Activated naive CD8-positive, alpha-beta T cell treated with anti-CD3 and anti-CD28 coated beads for 36 hours (primary cell): Measurements from ENCODE around the gene SEL1L2. TPM values are rescaled to one million over a fixed set of nuclear protein-coding genes. Genes with fewer than 3 reads are reported as not detected.
A peak's percentile ranks its signal among the peaks of the same experiment; 100 is the strongest.
"Not testable (repeated sequence)": the region's sequence is repeated elsewhere in the genome, so short reads cannot be mapped to it uniquely, and the experiment has no call there.

Experiments
- DNase-seq: peaks from one replicate; pipeline ENCODE4 v3.0.0; 2021
- H3K27ac Mint-ChIP-seq: one replicate; pipeline ENCODE4 v1.8.0; 2022; ENCODE audit warnings: mild to moderate bottlenecking, moderate library complexity, mixed read lengths
- H3K27me3 Mint-ChIP-seq: one replicate; pipeline ENCODE4 v1.8.0; 2022; ENCODE audit warnings: mild to moderate bottlenecking, mixed read lengths
- H3K36me3 Mint-ChIP-seq: one replicate; pipeline ENCODE4 v1.8.0; 2021; ENCODE audit warnings: mild to moderate bottlenecking, mixed read lengths
- H3K4me1 Mint-ChIP-seq: one replicate; pipeline ENCODE4 v1.8.0; 2021; ENCODE audit warnings: mixed read lengths
- H3K4me3 Mint-ChIP-seq: one replicate; pipeline ENCODE4 v1.8.0; 2022; ENCODE audit warnings: mild to moderate bottlenecking, moderate library complexity, mixed read lengths
- H3K9me3 Mint-ChIP-seq: one replicate; pipeline ENCODE4 v1.8.0; 2022; ENCODE audit warnings: mixed read lengths
- total RNA-seq, 2 experiments: library from RNA; stranded (reverse); gene quantifications; one replicate each; pipeline ENCODE4 v1.2.3, GENCODE V29; 2021

SEL1L2 gene, protein sequence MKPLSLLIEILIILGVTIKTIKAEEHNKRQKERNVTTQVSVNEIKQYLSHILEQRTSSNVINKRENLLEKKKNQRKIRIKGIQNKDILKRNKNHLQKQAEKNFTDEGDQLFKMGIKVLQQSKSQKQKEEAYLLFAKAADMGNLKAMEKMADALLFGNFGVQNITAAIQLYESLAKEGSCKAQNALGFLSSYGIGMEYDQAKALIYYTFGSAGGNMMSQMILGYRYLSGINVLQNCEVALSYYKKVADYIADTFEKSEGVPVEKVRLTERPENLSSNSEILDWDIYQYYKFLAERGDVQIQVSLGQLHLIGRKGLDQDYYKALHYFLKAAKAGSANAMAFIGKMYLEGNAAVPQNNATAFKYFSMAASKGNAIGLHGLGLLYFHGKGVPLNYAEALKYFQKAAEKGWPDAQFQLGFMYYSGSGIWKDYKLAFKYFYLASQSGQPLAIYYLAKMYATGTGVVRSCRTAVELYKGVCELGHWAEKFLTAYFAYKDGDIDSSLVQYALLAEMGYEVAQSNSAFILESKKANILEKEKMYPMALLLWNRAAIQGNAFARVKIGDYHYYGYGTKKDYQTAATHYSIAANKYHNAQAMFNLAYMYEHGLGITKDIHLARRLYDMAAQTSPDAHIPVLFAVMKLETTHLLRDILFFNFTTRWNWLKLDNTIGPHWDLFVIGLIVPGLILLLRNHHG
- not detected for total RNA-seq

DNA sequence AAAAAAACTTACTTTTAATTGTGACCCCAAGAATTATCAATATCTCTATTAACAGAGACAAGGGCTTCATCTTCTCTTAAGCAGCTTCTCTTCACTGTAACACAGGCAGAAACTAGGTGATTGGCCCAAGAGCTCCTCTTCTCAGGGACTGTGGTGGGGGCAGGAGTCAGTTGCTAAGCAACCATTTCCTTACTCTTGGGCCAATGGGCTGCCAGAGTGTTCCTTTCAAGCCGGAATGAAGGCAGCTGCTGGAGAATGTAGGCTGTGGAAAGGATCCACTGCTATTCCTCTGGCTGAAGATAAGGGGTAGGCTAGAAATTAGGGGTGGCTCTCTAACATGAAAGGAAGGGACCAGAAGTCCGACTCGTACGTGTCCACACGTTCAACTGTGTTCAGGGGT, at the start of gene SEL1L2:
Gene SEL1L2, minus strand, starts transcription at position 150 of the 400 bp plus-strand sequence. Its CDS starts 80 bp downstream, at position 70.
- Mint-ChIP-seq H3K27ac (no peak within 1 kb of the TSS), H3K4me3 (no peak within 1 kb of the TSS), H3K36me3 (no peaks in the 10 kb centered on the region), H3K27me3 (peaks cover 25% of the 10 kb centered on the region), H3K9me3 (peaks cover 10% of the 10 kb centered on the region), H3K4me1 (no peaks in the 10 kb centered on the region)
- no peak for DNase-seq

DNA sequence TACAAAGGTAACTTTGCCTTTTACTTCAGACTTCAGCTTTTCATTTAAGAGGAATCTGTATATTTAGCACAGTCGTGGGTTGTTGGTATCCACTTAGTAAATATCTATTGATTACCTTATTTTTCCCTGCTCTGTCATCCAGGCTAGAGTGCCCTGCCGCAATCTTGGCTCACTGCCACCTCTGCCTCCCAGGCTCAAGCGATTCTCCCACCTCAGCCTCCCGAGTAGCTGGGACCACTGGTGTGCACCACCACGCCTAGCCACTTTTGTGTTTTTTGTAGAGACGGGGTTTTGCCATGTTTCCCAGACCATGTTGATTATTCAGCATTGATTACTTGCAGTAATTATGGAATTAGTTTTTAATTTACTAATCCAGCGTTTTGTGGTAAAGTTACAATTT, 46.2 kb upstream of the SEL1L2 start:
- H3K4me1 Mint-ChIP-seq: no peaks in the 10 kb centered on the region
- H3K27me3 Mint-ChIP-seq: no peaks in the 10 kb centered on the region

GRCh38 chr20:14033310-14033709, 42.9 kb upstream of the SEL1L2 start:
- Mint-ChIP-seq H3K9me3 (no peaks in the 10 kb centered on the region), H3K4me3 (no peak overlapping the region), H3K27ac (no peak overlapping the region), H3K36me3 (no peaks in the 10 kb centered on the region), H3K4me1 (no peaks in the 10 kb centered on the region), H3K27me3 (no peaks in the 10 kb centered on the region)
- no peak for DNase-seq

More for the DNA sequence above, 46.2 kb upstream of the SEL1L2 start:
- Mint-ChIP-seq H3K9me3 (no peaks in the 10 kb centered on the region), H3K27ac (no peak overlapping the region), H3K4me3 (no peak overlapping the region), H3K36me3 (no peaks in the 10 kb centered on the region)
- no peak for DNase-seq

DNA sequence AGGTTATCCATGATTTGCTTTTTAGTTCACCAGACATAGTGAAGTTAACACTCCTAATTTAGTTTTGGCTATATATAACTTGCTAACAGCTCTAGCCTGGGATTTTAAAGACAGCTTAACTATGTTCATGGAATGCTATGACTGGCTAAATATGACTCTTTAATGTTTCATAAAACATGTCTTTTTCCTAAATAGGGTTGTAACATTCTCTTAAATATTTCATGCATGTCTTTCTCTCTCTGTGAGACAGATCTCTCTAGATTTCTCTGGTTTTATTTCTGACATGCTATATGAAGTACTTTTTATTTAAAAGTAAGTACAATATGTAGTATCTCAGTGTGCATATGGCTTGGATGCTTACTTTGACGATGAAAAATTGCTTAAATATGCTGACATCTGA, 40.6 kb upstream of the SEL1L2 start:
- no peak for DNase-seq
- no peak overlapping the region for H3K27ac Mint-ChIP-seq
- no peaks in the 10 kb centered on the region for H3K9me3 Mint-ChIP-seq

DNA sequence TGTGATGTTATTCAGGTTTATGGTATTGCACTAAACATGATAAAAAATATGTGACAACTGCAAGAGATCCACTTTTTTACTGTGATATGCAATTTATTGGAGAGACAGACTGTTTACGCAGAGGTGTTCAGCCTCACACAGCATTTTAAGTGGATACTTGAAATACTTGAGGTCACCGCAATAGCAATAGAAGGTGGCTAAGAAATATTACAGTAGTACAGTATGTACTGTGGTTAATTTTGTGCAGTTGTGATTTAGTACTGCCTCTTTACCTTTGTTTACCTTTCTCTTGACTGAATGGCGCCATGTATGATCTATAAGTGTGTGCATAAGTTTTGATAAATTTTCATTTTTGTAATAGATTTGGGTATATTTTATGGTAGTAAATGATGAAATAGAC, 22.3 kb upstream of the SEL1L2 start:
- no peaks in the 10 kb centered on the region for H3K27me3 Mint-ChIP-seq
- no peak overlapping the region for H3K27ac Mint-ChIP-seq
- H3K4me3 Mint-ChIP-seq: no peak overlapping the region
- H3K36me3 Mint-ChIP-seq: no peaks in the 10 kb centered on the region
- no peaks in the 10 kb centered on the region for H3K4me1 Mint-ChIP-seq
- H3K9me3 Mint-ChIP-seq: peaks cover 4% of the 10 kb centered on the region
- no peak for DNase-seq

More for the DNA sequence above, 40.6 kb upstream of the SEL1L2 start:
- no peaks in the 10 kb centered on the region for H3K27me3 Mint-ChIP-seq
- H3K4me1 Mint-ChIP-seq: no peaks in the 10 kb centered on the region
- H3K36me3 Mint-ChIP-seq: no peaks in the 10 kb centered on the region
- no peak overlapping the region for H3K4me3 Mint-ChIP-seq

DNA sequence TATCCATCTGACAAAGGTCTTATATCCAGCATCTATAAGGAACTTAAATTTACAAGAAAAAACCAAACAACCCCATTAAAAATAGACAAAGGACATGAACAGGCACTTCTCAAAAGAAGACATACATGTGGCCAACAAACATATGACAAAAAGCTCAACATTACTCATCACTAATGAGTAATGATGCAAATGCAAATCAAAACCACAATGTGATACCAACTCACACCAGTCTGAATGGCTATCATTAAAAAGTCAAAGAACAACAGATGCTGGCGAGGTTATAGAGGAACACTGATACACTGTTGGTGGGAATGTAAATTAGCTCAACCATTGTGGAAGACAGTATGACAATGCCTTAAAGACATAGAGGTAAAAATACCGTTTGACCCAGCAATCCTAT, 18.8 kb upstream of the SEL1L2 start:
- DNase-seq: no peak
- no peaks in the 10 kb centered on the region for H3K36me3 Mint-ChIP-seq
- no peaks in the 10 kb centered on the region for H3K4me1 Mint-ChIP-seq
- H3K9me3 Mint-ChIP-seq: peaks cover 3% of the 10 kb centered on the region
- H3K27ac Mint-ChIP-seq: no peak overlapping the region
- H3K27me3 Mint-ChIP-seq: no peaks in the 10 kb centered on the region
- no peak overlapping the region for H3K4me3 Mint-ChIP-seq

DNA sequence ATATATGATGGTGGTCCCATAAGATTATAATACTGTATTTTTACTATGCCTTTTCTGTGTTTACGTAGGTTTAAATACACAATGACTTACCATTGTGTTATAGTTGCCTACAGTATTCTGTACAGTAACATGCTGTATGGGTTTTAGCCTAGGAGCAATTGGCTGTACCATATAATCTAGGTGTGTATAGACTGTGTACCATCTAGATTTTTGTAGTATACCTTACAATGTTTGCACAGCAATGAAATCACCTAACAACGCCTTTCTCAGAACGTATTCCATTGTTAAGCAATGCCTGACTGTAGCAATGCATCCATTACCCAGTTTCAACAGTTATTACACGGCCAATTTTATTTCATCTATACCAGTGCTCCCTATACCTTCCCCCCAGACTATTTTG, 15.6 kb upstream of the SEL1L2 start:
- no peak overlapping the region for H3K27ac Mint-ChIP-seq
- DNase-seq: no peak
- no peaks in the 10 kb centered on the region for H3K36me3 Mint-ChIP-seq
- H3K4me1 Mint-ChIP-seq: no peaks in the 10 kb centered on the region
- H3K27me3 Mint-ChIP-seq: no peaks in the 10 kb centered on the region
- no peaks in the 10 kb centered on the region for H3K9me3 Mint-ChIP-seq
- H3K4me3 Mint-ChIP-seq: no peak overlapping the region

GRCh38 chr20:14000917-14001316, 10.5 kb upstream of the SEL1L2 start:
- Mint-ChIP-seq H3K4me3 (no peak overlapping the region), H3K27ac (no peak overlapping the region), H3K27me3 (peaks cover 27% of the 10 kb centered on the region), H3K36me3 (no peaks in the 10 kb centered on the region), H3K4me1 (peaks cover 2% of the 10 kb centered on the region), H3K9me3 (no peaks in the 10 kb centered on the region)
- no peak for DNase-seq

DNA sequence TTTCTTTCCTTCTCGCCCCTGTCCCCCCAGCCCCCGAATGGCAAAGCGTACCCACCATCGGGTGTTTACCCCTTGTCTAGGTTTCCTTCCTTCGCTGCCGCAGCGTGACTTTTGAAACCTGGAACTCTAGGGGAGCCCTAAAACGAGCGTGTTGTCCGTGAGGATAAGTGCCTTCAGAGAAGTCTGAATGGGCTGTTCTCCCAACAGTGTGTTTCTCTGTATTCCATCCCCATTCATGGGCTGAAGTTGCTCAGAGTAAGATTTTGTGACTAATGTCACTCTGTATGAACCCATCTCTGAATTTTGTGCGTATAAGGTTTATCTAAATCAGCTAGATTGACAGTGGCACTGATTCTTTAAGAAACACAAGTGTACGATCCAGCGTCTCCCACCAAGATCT, 5.9 kb upstream of the SEL1L2 start:
- Mint-ChIP-seq H3K9me3 (peaks cover 7% of the 10 kb centered on the region), H3K4me3 (peak overlapping the region; percentile 59), H3K4me1 (peaks cover 2% of the 10 kb centered on the region)

DNA sequence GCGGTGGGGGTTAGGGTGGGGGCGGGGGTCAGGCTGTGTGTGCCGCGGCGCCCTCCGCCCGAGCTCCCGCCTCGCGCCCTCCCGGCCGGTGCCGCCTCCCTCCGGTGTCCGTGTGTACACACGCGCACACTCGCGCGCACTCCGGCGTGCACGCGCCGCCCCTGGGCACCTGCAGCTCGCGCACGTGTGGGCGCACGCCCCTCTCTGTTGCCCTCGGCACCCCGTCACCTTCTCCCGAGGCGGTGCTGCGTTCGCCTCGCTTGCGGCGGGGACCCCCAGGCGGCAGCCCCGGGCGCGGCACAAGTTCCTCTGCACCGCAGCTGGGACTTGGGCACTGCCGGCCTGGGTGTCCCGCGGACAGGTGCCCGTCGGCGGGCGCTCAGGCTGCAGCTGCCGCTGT, 5.4 kb upstream of the SEL1L2 start:
- DNase-seq: peak; percentile 7
- no peak overlapping the region for H3K4me3 Mint-ChIP-seq

More for the DNA sequence above, 5.9 kb upstream of the SEL1L2 start:
- DNase-seq: no peak
- H3K27ac Mint-ChIP-seq: no peak overlapping the region
- peaks cover 49% of the 10 kb centered on the region for H3K27me3 Mint-ChIP-seq
- no peaks in the 10 kb centered on the region for H3K36me3 Mint-ChIP-seq

DNA sequence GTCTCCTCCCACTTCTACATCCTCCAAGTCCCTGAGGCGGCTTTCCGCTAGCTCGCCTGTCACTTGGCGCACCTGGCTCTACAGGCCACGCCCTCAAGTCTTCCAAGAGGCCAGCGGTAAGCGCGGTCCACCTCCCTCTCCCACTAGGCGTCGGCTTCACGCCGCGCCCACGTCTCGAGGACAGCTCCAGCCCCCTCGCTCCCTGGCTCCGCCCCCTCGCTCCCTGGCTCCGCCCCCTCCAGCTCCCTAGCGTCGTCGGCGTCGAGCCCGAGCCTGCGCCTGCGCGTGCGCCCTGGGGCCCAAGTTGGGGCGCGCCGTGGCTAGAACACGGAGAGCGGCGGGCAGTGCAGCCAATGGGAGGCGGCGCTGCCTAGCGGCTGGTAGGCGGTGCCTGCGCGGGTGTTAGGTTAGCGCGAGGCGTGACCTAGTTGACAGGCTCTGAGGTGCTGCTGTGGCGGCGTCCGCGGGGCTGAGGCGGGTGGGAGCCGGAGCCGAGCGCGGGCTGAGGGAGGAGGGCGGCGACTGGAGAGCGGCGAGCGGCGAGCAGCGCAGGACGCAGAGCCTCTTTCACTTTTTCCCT, 4.8 kb upstream of the SEL1L2 start, which contains the start of gene MACROD2:
Gene MACROD2, plus strand, starts transcription at position 431 of the 580 bp plus-strand sequence.
- H3K27ac Mint-ChIP-seq: no peak within 1 kb of the TSS
- DNase-seq: peak; percentile 67
- peaks cover 7% of the 10 kb centered on the region for H3K9me3 Mint-ChIP-seq
- H3K4me1 Mint-ChIP-seq: peaks cover 2% of the 10 kb centered on the region
- peak within 1 kb of the TSS; percentile 59 for H3K4me3 Mint-ChIP-seq
- H3K27me3 Mint-ChIP-seq: peaks cover 48% of the 10 kb centered on the region
- no peaks in the 10 kb centered on the region for H3K36me3 Mint-ChIP-seq

More for the DNA sequence above, 5.4 kb upstream of the SEL1L2 start:
- Mint-ChIP-seq H3K9me3 (peaks cover 7% of the 10 kb centered on the region), H3K27ac (no peak overlapping the region), H3K36me3 (no peaks in the 10 kb centered on the region), H3K27me3 (peaks cover 49% of the 10 kb centered on the region), H3K4me1 (peaks cover 2% of the 10 kb centered on the region)

DNA sequence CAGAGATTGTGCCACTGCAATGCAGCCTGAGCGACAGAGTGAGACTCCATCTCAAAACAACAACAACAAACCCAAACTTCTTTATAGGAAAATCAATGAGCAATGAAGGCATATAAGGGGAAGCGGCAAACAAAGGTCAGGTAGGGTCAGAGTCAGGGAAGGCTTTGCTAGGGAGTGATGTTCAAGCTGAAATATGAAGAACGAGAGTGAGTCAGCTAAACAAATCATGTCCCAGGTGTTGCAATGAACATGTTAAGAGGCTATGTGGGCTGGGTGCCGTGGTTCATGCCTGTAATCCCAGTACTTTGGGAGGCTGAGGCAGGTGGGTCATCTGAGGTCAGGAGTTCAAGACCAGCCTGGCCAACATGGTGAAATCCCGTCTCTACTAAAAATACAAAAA, 1.5 kb upstream of the SEL1L2 start:
- not testable (repeated sequence) for H3K9me3 Mint-ChIP-seq, H3K4me1 Mint-ChIP-seq, H3K27ac Mint-ChIP-seq, H3K4me3 Mint-ChIP-seq, H3K36me3 Mint-ChIP-seq, DNase-seq
- H3K27me3 Mint-ChIP-seq: peaks cover 36% of the 10 kb centered on the region

DNA sequence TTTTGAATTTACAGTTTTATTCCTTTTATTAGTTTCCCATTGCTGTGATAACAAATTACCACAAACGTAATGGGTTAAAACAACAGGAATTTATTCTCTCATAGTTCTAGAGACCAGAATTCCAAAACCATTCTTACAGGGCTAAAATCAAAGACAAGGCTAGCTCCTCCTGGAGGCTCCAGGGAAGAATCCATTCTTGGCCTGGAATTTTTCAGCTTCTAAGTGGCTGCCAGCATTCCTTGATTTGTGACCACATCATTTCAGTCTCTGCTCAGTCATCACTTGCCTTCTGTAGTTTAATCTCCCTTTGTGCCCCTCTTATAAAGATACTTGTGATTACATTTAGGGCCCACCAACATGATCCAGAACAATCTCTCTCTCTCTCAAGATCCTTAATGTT, 897 bp upstream of the SEL1L2 start:
- H3K4me1 Mint-ChIP-seq: peaks cover 2% of the 10 kb centered on the region
- no peak overlapping the region for H3K4me3 Mint-ChIP-seq
- peaks cover 30% of the 10 kb centered on the region for H3K27me3 Mint-ChIP-seq
- peaks cover 9% of the 10 kb centered on the region for H3K9me3 Mint-ChIP-seq
- no peak for DNase-seq
- H3K27ac Mint-ChIP-seq: no peak overlapping the region
- no peaks in the 10 kb centered on the region for H3K36me3 Mint-ChIP-seq

DNA sequence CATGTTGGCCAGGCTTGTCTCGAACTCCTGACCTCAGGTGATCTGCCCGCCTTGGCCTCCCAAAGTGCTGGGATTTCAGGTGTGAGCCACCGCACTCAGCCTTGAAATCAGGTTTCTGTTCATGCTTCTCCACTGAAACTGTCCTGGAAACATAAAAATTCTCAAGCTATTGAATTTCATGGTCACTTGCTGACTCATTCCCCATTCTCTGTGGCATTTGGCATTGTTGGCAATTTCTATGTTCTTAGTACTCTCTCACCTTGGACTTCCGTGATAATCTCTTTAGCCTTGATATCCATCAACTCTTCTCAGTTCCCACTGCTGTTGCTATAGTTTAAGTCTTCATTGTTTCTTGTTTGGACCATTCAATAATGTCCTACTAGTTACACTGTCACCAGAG, 6.2 kb downstream of the SEL1L2 start:
- Mint-ChIP-seq H3K36me3 (no peaks in the 10 kb centered on the region), H3K4me1 (no peaks in the 10 kb centered on the region)

GRCh38 chr20:13960525-13960924, 29.9 kb downstream of the SEL1L2 start:
- no peaks in the 10 kb centered on the region for H3K9me3 Mint-ChIP-seq
- H3K27me3 Mint-ChIP-seq: no peaks in the 10 kb centered on the region
- no peak for DNase-seq
- H3K4me3 Mint-ChIP-seq: no peak overlapping the region
- no peaks in the 10 kb centered on the region for H3K36me3 Mint-ChIP-seq
- H3K27ac Mint-ChIP-seq: no peak overlapping the region
- no peaks in the 10 kb centered on the region for H3K4me1 Mint-ChIP-seq

More for the DNA sequence above, 6.2 kb downstream of the SEL1L2 start:
- H3K27ac Mint-ChIP-seq: no peak overlapping the region
- H3K27me3 Mint-ChIP-seq: peaks cover 2% of the 10 kb centered on the region
- peaks cover 5% of the 10 kb centered on the region for H3K9me3 Mint-ChIP-seq
- DNase-seq: no peak
- H3K4me3 Mint-ChIP-seq: no peak overlapping the region
